Subcutaneous abdominal adipose tissue (tissue), 5 donors: ENCODE measurements around the gene TUBG2.
A peak's percentile ranks its signal among the peaks of the same experiment; 100 is the strongest.

ENCODE experiments used
- H3K27ac ChIP-seq: one replicate; pipeline ENCODE4 v1.7.0; 2013; ENCODE audit warnings: low read depth, mild to moderate bottlenecking, inconsistent platforms, low read length, moderate library complexity
- H3K27me3 ChIP-seq, 5 donors: one replicate each; pipeline ENCODE4 v1.7.0; 2013; ENCODE audit warnings: low read length in 5 of 5, inconsistent platforms in 1 of 5; ENCODE audit not compliant: control insufficient read depth in 5 of 5, insufficient read depth in 4 of 5
- H3K36me3 ChIP-seq, 5 donors: one replicate each; pipeline ENCODE4 v1.7.0; 2013; ENCODE audit warnings: low read length in 5 of 5; ENCODE audit not compliant: control insufficient read depth in 5 of 5, insufficient read depth in 5 of 5
- H3K4me1 ChIP-seq, 5 donors: one replicate each; pipeline ENCODE4 v1.7.0; 2013; ENCODE audit warnings: low read length in 5 of 5, mild to moderate bottlenecking in 3 of 5, moderate library complexity in 1 of 5; ENCODE audit not compliant: control insufficient read depth in 5 of 5, insufficient read depth in 5 of 5
- H3K4me3 ChIP-seq, 5 donors: one replicate each; pipeline ENCODE4 v1.7.0; 2013; ENCODE audit warnings: low read length in 5 of 5, low read depth in 1 of 5
- H3K9ac ChIP-seq, 5 donors: one replicate each; pipeline ENCODE4 v1.7.0; 2013; ENCODE audit warnings: low read length in 5 of 5, mild to moderate bottlenecking in 4 of 5, moderate library complexity in 3 of 5
- H3K9me3 ChIP-seq, 5 donors: one replicate each; pipeline ENCODE4 v1.7.0; 2013; ENCODE audit warnings: low read length in 5 of 5; ENCODE audit not compliant: control insufficient read depth in 5 of 5
- donor health status: healthy.
- donor health status: healthy.
- donor health status: healthy.
- donor health status: healthy.
- donor health status: healthy.

TUBG2 gene

DNA sequence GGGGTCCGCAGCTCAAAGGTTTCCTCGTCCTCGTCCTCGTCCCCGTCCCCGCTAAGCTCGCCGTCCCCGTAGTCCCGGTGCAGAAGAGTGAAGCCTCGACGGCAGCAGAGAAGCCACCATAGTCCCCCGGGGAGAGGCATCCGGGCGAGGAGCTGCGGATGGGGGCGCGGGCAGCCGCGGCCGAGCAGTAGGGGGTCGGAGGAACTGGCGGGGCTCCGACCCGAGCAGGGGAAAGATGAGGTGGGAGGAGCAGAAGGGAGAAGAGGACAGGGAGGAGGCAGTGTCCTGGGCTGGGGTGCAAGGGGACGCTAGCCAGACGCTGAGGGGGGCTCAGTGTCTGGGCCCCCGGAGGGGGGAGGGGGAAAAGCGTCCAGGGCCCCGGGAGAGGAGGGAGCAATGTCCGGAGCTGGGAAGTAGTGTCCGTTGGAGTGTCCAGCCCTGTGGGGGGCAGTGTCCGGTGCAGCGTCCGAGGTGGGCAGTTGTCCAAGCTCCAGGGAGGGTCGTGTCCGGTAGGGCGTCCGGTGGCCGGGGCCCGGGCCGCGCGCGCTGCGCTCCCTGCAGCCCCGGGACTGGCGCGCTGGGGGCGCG is 17.4 kb downstream of the TUBG2 start, which contains the start of gene PLEKHH3:
TSS of gene PLEKHH3 (minus strand) at position 571 of the 588 bp plus-strand sequence. CDS start at position 140, 431 bp downstream.
- no peaks in the 10 kb centered on the region for H3K9me3 ChIP-seq
- H3K27me3 ChIP-seq, result peaks cover 0 to 4% (median 0%) of the 10 kb centered on the region in 5 donors
- H3K36me3 ChIP-seq, result peaks cover 0 to 24% (median 19%) of the 10 kb centered on the region in 5 donors
- H3K4me3 ChIP-seq, result peak within 1 kb of the TSS; percentile 91 to 96 (median 96)
- H3K27ac ChIP-seq, result peak within 1 kb of the TSS; percentile 85
- peaks cover 7 to 81% (median 68%) of the 10 kb centered on the region in 5 donors for H3K4me1 ChIP-seq
- peak within 1 kb of the TSS in 4 of 5 donors; percentile 74 to 91 (median 81) for H3K9ac ChIP-seq

DNA sequence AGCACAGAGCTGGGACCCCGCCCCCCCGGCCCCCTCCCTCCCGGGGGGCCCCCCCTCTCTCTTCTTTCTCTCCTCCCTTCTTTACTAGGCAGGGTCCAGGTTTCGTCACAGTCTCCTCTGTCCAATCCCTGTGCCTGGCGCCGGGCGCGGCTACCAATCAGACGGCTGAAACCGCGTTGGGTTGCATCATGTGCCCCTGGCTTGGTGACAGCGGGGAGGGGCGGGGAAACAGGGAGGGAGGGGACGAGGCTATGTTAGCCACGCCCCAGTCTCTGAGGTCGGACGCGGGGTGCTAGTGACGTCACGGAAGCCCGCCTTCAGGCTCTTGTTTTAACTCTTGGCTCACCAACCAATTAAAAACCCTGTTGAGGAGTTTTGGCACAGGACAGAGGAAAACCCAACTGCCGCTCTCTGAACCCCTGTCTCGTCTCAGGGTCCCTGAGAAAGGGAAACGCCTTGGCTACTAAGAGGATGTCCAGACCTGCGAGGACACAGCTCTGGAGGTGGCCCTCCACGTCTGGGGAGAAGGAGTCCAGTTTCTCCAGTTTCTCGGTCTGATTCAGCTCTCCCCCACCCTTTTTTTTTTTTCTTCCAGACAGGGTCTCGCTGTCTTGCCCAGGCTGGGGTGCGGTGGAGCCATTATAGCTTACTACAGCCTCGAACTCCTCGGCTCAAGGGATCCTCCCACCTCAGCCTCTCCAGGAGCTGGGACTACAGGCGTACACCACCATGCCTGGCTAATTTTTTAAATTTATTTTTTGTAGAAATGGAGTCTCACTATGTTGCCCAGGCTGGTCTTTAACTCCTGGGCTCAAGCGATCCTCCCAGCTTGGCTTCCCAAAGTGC is 18.2 kb downstream of the TUBG2 start:
- Histone ChIP-seq H3K4me3 (peak overlapping the region; percentile 77 to 96 (median 94)), H3K36me3 (peaks cover 0 to 17% (median 13%) of the 10 kb centered on the region in 5 donors), H3K27ac (peak overlapping the region; percentile 85), H3K9ac (peak overlapping the region in 4 of 5 donors; percentile 60 to 82 (median 76)), H3K9me3 (no peaks in the 10 kb centered on the region), H3K4me1 (peaks cover 7 to 83% (median 74%) of the 10 kb centered on the region in 5 donors), H3K27me3 (peaks cover 0 to 5% (median 5%) of the 10 kb centered on the region in 5 donors)

DNA sequence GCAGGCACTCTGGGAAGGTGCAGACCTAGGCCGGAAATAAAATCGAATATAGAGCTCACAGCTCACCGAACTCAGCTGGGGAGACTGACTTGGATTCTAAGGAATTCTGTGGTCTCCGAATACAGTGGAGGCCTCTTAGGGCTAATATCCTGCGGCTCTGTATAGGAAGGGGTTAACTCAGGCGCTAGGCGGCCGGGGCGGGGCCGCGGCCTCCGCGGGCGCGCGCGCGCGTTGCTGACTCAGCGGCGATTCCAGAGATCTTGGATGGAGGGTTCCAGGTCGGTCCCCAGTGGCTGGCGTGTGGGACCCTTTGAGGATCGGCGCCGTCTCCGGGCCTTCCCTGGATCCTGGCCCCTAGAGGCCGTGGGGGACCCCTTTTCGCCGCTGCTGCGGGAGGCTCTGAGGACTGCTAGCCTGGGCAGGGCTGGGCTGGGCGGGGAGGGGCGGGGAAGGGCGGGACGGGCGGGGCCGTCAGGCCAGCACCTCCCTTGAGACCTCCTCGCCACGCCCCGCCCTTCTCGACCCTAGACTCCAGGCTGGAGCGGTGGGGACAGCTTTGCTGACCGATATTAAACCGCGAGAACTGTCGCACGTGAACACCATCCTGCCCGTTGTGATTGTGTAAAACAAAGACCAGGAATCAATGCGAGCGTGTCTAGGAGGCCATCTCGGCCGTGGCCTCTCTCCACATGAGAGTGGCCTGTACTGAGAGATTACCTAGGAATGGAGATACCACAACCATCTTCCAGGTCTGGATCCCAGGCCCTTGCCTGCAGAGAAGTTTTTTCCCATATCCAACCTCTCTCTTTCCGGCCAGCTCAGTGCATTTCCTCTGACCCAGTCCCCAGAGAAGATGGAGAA is 19.1 kb downstream of the TUBG2 start:
- peaks cover 7 to 87% (median 81%) of the 10 kb centered on the region in 5 donors for H3K4me1 ChIP-seq
- H3K4me3 ChIP-seq, result peak overlapping the region; percentile 67 to 96 (median 74)
- peaks cover 0 to 7% (median 4%) of the 10 kb centered on the region in 5 donors for H3K36me3 ChIP-seq
- H3K9me3 ChIP-seq, result no peaks in the 10 kb centered on the region
- H3K27ac ChIP-seq, result peak overlapping the region; percentile 85
- H3K9ac ChIP-seq, result peak overlapping the region in 4 of 5 donors; percentile 56 to 82 (median 76)
- H3K27me3 ChIP-seq, result peaks cover 0 to 11% (median 9%) of the 10 kb centered on the region in 5 donors

DNA sequence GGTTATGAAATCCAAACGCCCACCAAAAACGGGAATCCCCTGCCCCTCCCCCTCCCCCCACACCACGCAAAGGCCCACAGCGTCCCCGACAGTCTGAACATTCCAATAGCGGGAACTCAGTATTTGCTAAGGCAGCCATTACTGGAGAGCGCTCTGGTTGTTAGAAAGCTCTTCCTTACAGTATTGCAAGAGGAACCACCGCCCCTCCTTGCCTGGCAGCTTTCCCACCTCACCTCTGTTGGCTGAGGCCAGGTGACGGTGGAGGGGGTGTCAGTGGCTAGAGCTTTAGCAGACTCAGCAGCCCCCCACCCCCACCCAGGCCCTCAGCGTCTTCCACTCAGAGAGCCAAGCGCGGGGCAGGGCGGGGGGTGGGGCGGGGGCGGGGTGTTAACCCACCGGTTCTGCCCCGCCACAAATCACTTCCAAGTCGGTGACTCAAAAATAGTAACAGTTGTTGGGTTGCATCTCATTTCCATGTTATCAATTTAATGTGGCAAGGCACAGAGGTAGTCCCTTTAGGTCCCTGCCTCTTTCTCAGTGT is 19.9 kb downstream of the TUBG2 start:
- H3K9ac ChIP-seq, result peak overlapping the region in 3 of 5 donors; percentile 58 to 75 (median 71)
- H3K27ac ChIP-seq, result peak overlapping the region; percentile 85
- peaks cover 7 to 87% (median 82%) of the 10 kb centered on the region in 5 donors for H3K4me1 ChIP-seq
- H3K4me3 ChIP-seq, result peak overlapping the region; percentile 54 to 74 (median 67)
- peaks cover 0 to 18% (median 12%) of the 10 kb centered on the region in 5 donors for H3K27me3 ChIP-seq
- H3K36me3 ChIP-seq, result no peaks in the 10 kb centered on the region
- H3K9me3 ChIP-seq, result no peaks in the 10 kb centered on the region

DNA sequence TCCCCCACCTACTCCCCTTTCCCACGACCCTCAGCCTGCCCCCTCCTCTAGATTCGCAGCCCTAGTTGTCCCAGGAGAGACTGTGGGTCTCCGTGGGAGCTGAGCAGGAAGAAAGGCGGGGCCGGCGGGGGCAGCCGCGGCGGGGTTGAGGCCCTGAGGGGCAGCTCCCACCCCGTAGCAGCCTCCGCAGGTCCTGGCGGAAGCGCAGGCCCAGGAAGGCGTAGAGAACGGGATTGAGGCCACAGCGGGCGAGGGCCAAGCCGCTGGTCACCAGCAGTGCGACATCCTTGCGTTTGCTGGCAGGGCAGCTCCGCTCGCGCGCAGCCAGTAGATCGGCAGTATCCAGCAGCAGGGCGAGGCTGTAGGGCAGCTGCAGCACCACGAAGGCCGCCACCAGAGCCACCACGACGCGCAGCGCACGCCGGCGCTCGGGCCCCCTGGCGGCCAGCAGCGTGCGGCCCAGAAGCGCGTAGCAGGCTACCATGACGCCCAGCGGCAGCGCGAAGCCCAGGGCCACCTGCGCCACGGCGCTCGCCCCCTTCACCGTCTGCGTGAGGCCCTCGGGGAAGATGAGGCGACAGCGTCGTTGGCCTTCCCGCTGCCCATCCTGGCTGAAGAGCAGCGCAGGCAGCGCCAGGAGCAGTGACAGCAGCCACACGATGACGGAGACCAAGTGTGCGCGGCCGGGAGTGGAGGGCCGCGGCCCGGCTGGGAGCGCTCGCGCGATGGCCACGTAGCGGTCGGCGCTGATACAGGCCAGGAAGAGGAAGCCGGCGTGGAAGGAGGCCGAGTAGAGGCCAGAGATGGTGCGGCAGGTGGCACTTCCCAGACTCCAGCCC is 20.6 kb downstream of the TUBG2 start:
- H3K9ac ChIP-seq, result peak overlapping the region in 4 of 5 donors; percentile 38 to 75 (median 64)
- peaks cover 0 to 21% (median 12%) of the 10 kb centered on the region in 5 donors for H3K27me3 ChIP-seq
- no peaks in the 10 kb centered on the region for H3K9me3 ChIP-seq
- peak overlapping the region; percentile 76 for H3K27ac ChIP-seq
- no peaks in the 10 kb centered on the region for H3K36me3 ChIP-seq
- peaks cover 2 to 83% (median 79%) of the 10 kb centered on the region in 5 donors for H3K4me1 ChIP-seq
- peak overlapping the region; percentile 54 to 70 (median 61) for H3K4me3 ChIP-seq

DNA sequence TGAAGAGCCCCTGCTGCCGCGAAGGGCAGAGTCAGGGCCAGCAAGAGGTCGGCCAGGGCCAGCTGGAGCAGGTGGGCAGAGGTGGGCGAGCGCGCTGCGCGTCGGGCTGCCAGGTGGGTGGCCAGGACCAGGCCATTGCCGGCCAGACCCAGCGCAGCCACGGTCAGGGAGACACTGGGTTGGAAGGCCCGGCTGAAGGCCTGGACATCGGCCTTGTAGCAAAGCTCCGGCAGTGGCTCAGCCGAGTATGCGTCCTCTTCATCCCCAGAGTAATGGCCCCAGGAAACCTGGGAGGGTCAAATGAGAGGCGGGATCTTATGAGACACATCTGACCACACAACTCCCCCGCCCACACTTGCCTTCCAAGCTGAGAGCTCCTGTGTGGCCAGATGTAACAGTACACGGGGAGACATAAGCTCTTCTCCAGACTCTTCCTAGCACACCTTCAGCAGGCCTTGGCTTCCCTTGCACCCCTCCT is 21.3 kb downstream of the TUBG2 start:
- Histone ChIP-seq H3K9me3 (no peaks in the 10 kb centered on the region), H3K4me3 (peak overlapping the region in 4 of 5 donors; percentile 54 to 70 (median 64)), H3K27me3 (peaks cover 0 to 21% (median 12%) of the 10 kb centered on the region in 5 donors), H3K36me3 (peaks cover 0 to 5% (median 0%) of the 10 kb centered on the region in 5 donors), H3K9ac (peak overlapping the region in 3 of 5 donors; percentile 45 to 71 (median 58)), H3K27ac (peak overlapping the region; percentile 76), H3K4me1 (peaks cover 2 to 77% (median 72%) of the 10 kb centered on the region in 5 donors)

DNA sequence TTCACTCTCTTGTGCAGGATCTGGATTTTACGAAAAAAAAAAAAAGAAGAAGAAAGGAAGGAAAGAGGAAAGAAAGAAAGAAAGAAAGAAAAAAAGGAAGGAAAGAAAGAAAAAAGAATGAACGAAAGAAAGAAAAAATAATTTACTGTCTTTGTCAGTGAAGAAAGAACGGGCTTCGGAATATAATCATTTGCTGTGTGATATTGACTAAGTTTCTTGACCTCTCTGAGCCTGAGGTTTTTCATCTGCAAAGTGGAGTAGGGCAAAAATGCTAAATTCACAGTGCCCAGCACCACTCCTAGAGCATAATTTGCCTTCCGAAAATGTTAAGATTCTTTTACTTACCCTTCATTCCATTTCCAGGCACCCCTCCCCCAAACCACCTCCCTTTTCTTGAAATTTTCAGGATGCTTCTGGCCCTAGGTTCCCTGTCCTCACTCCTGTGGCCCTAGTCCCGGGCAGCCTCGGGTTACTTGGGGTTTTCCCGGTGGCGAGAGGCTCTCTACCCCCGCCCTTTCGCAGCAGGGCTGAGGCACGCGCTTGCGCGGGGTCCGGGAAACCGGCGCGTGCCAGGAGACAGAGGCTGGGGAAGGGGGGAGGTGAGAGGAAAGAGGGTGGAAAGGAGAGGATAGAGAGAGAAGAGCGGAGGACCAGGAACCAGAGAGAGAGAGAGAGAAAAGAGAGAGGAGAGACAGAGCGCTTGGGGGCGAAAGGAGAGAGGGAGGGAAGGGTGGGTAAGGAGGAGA is 23.1 kb downstream of the TUBG2 start, which contains the start of gene CNTNAP1:
TSS of gene CNTNAP1 (plus strand) at position 556 of the 746 bp plus-strand sequence. CDS start 299 bp downstream, outside the sequence.
- Histone ChIP-seq H3K27me3 (peaks cover 0 to 21% (median 12%) of the 10 kb centered on the region in 5 donors), H3K4me3 (peak within 1 kb of the TSS in 4 of 5 donors; percentile 47 to 61 (median 55)), H3K9me3 (no peaks in the 10 kb centered on the region), H3K9ac (peak within 1 kb of the TSS in 4 of 5 donors; percentile 41 to 46 (median 46)), H3K36me3 (peaks cover 0 to 14% (median 4%) of the 10 kb centered on the region in 5 donors), H3K27ac (peak within 1 kb of the TSS; percentile 29), H3K4me1 (peaks cover 2 to 63% (median 59%) of the 10 kb centered on the region in 5 donors)
